ENCODE results near the gene GBX1. TPM values are rescaled to one million over a fixed set of nuclear protein-coding genes. Genes with fewer than 3 reads are reported as not detected.

Gene GBX1
- total RNA-seq, 1 experiment from 2014 or later = not detected

GRCh38 chr7:151187409-151188251 lies 20.1 kb upstream of the GBX1 start:
- H3K9ac ChIP-seq (ENCODE audit: extremely low read depth, insufficient read length, low read length) = no peak overlapping the region

More at GRCh38 chr7:151187409-151188251, 20.1 kb upstream of the GBX1 start:
- TF ChIP-seq CTCF (conservative IDR thresholded peaks at IDR 0.05) = no peak
- H2BK120ac ChIP-seq (ENCODE audit: low read depth, low read length, poor library complexity, severe bottlenecking) = no peak overlapping the region
- DNase-seq = no peak
- H3K36me3 Mint-ChIP-seq (ENCODE audit: insufficient read depth in 1 of 3, low read depth in 3 of 3) = no peaks in the 10 kb centered on the region; a peak in 1 of 7 replicates
- no peak overlapping the region for H3K18ac ChIP-seq (ENCODE audit: insufficient read length, low read depth, low read length)
- no peak overlapping the region for H2BK20ac ChIP-seq (ENCODE audit: low read depth, low read length, poor library complexity, severe bottlenecking)
- H3K9me3 ChIP-seq (ENCODE audit: control insufficient read depth, low read depth, low read length) = no peaks in the 10 kb centered on the region
- no peak overlapping the region for H2BK15ac ChIP-seq (ENCODE audit: low read depth, low read length)
- no peaks in the 10 kb centered on the region for H3K23me2 ChIP-seq (ENCODE audit: insufficient read length, low read depth, low read length, poor library complexity, severe bottlenecking)
- H3K27ac Mint-ChIP-seq = no peak overlapping the region
- H3K27me3 Mint-ChIP-seq (ENCODE audit: low read depth) = peaks cover 39% of the 10 kb centered on the region
- H4K20me1 ChIP-seq (ENCODE audit: control insufficient read depth, insufficient read depth, insufficient read length) = no peaks in the 10 kb centered on the region
- H2BK12ac ChIP-seq (ENCODE audit: insufficient read length, low read depth, low read length) = no peak overlapping the region
- no peak overlapping the region for H3K4ac ChIP-seq (ENCODE audit: low read depth, low read length)
- no peaks in the 10 kb centered on the region for H3K79me1 ChIP-seq (ENCODE audit: insufficient read depth, low read depth, low read length, poor library complexity, severe bottlenecking)
- no peaks in the 10 kb centered on the region for H3K27me3 ChIP-seq (ENCODE audit: insufficient read depth, low read length)
- no peak overlapping the region for H3K4me3 Mint-ChIP-seq
- no peaks in the 10 kb centered on the region for H3K9me3 Mint-ChIP-seq
- H3K4me1 ChIP-seq (ENCODE audit: insufficient read depth, low read length) = no peaks in the 10 kb centered on the region
- H2AK5ac ChIP-seq (ENCODE audit: insufficient read length, low read length) = no peak overlapping the region
- no peak overlapping the region for H4K91ac ChIP-seq (ENCODE audit: insufficient read length, low read depth, low read length)
- no peak overlapping the region for H3K27ac ChIP-seq (ENCODE audit: insufficient read length, low read depth, low read length)
- H3K4me1 Mint-ChIP-seq = no peaks in the 10 kb centered on the region
- H3K4me2 ChIP-seq (ENCODE audit: insufficient read depth, insufficient read length, low read length) = no peak overlapping the region
- no peak overlapping the region for H3K23ac ChIP-seq (ENCODE audit: insufficient read length, low read depth, low read length)
- no peak overlapping the region for H3K56ac ChIP-seq (ENCODE audit: insufficient read length, low read depth, low read length)
- H4K5ac ChIP-seq (ENCODE audit: insufficient read length, low read depth, low read length) = no peak overlapping the region
- no peak overlapping the region for H2AFZ ChIP-seq (ENCODE audit: low read length)
- H2BK5ac ChIP-seq (ENCODE audit: insufficient read length, low read length) = no peak overlapping the region
- no peak overlapping the region for H3T11ph ChIP-seq (ENCODE audit: low read length)
- no peak overlapping the region; the same call in 1 of the 2 replicates for H3K14ac ChIP-seq (ENCODE audit: insufficient read depth, low read length)
- H3K79me2 ChIP-seq (ENCODE audit: insufficient read depth, low read length) = no peaks in the 10 kb centered on the region
- whole genome bisulfite sequencing (ENCODE audit: extremely low coverage, insufficient read length, low lambda C conversion rate) = no CpG with 5 or more reads among the region's 22 CpGs
- H4K8ac ChIP-seq (replicated peaks; ENCODE audit: insufficient read length, low read depth, low read length) = no peak overlapping the region
